Stimulated activated naive CD8-positive, alpha-beta T cell treated with anti-CD3 and anti-CD28 coated beads, Interleukin-15, amount 100 ng/mL, for 72 hours (primary cell): ENCODE measurements around the gene KRT6C.

Experiments
- ATAC-seq: fragments of 150-1000 bp; cut with Tn5 transposase; 2 replicates; pipeline ENCODE4 v1.10.0; 2021; ENCODE audit warnings: mild to moderate bottlenecking, moderate library complexity
- DNase-seq, 2 donors: peaks; one replicate each; pipeline ENCODE4 v3.0.0; 2021 to 2022
- H3K27ac Mint-ChIP-seq, 2 donors: one replicate each; pipeline ENCODE4 v1.8.0; 2022; ENCODE audit warnings: mild to moderate bottlenecking in 2 of 2, mixed read lengths in 2 of 2, moderate library complexity in 2 of 2
- H3K27me3 Mint-ChIP-seq: one replicate; pipeline ENCODE4 v1.8.0; 2022; ENCODE audit warnings: mixed read lengths
- H3K4me1 Mint-ChIP-seq: one replicate; pipeline ENCODE4 v1.8.0; 2022; ENCODE audit warnings: mild to moderate bottlenecking, mixed read lengths
- H3K4me3 Mint-ChIP-seq, 2 donors: one replicate each; pipeline ENCODE4 v1.8.0; 2022; ENCODE audit warnings: mild to moderate bottlenecking in 2 of 2, mixed read lengths in 2 of 2, moderate library complexity in 1 of 2
- H3K9me3 Mint-ChIP-seq, 2 donors: one replicate each; pipeline ENCODE4 v1.8.0; 2022; ENCODE audit warnings: mixed read lengths in 2 of 2

The KRT6C gene

DNA sequence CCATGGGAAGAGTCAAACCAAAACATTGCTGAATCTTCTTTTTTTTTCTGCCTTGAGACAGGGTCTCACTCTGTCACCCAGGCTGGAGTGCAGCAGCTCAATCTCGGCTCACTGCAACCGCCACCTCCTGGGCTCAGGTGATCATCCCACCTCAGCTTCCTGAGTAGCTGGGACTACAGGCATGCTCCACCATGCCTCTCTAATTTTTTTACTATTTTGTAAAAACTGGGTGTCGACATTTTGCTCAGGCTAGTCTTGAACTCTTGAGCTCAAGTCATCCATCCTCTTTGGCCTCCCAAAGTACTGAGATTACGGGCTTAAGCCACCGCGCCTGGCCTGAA lies 38.0 kb downstream of the KRT6C start:
- Mint-ChIP-seq H3K9me3 (no peaks in the 10 kb centered on the region), H3K27ac (no peak overlapping the region), H3K27me3 (peaks cover 30% of the 10 kb centered on the region), H3K4me1 (no peaks in the 10 kb centered on the region), H3K4me3 (no peak overlapping the region)
- no peak for ATAC-seq
- DNase-seq: no peak

DNA sequence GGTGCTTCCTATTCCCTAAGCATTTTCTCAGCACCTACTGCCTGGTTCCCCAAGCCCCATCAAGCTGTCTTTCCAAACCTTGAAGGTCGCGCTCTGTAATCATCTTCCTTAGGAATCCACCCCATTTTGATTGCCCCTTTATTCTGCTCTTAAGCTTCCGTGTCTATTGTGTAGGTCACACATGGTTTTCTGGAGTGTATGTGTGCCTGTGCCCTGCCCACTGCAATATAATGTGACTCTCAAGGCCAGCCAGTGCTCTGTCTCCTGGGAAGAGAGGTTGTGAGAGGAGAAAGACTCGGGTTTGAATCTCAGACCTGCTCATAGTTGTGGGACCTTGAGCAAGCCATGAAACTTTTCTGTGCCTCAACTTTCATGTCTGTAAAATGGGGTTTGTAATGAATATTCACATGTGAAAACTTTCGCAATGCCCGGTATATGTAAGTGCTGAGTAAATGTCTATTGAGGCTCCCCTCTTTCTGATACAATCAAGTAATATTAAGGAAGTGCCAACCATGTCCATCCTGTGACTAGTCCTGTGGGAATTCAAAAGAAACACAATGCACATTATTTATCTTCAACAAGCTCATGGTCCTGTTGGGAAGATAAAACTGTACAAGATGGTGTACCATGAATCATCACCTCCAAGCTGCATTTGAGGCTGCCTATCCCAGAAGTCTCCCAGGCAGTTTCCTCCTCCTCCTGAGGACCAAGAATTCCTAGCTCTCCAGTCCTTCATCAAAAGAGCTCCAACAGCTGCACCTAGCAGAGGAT lies 38.7 kb downstream of the KRT6C start:
- no peak overlapping the region for H3K4me3 Mint-ChIP-seq
- DNase-seq: no peak
- peaks cover 31% of the 10 kb centered on the region for H3K27me3 Mint-ChIP-seq
- H3K27ac Mint-ChIP-seq: no peak overlapping the region
- no peak for ATAC-seq
- H3K4me1 Mint-ChIP-seq: no peaks in the 10 kb centered on the region
- H3K9me3 Mint-ChIP-seq: no peaks in the 10 kb centered on the region

DNA sequence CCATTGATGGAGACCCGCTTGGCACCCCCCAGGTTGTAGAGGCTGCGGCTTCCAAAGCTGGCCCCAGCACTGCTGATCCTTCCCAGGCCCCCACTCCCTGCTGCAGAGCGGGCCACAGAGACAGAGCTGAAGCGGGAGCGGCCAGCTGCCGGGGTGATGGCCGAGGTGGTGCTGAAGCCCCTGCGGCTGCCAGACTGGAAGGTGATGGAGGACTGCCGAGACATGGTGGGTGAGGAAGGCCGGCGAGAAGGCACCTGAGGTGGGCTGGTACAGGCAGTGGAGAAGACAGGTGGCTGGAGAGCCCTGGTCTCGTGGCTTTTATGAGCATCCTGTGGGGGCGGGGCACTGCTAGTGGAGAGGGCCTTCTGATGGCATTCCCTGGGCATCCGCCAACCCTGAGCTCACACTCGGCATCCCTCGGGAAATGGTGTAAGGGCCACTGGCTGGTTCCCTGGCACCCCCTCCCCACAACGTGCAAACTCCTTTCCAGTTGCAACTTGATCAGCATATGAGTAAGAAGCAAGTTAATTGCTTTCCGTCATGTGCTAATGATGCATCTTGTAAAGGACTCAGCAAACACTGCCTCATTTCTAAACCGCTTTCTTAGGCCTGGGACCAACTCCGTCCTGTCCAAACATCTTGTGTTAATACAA lies 39.4 kb downstream of the KRT6C start, which contains the start of gene KRT75:
Gene KRT75, minus strand, starts transcription at position 291 of the 653 bp plus-strand sequence. Its CDS starts 67 bp downstream, at position 224.
- H3K27ac Mint-ChIP-seq: no peak within 1 kb of the TSS
- H3K4me1 Mint-ChIP-seq: no peaks in the 10 kb centered on the region
- H3K27me3 Mint-ChIP-seq: peaks cover 26% of the 10 kb centered on the region
- H3K4me3 Mint-ChIP-seq: no peak within 1 kb of the TSS
- ATAC-seq (no peak), DNase-seq (no peak)
- H3K9me3 Mint-ChIP-seq: no peaks in the 10 kb centered on the region

GRCh38 chr12:52433501-52434080 lies 40.0 kb downstream of the KRT6C start:
- Mint-ChIP-seq H3K9me3 (no peaks in the 10 kb centered on the region), H3K4me1 (no peaks in the 10 kb centered on the region), H3K27me3 (peaks cover 30% of the 10 kb centered on the region), H3K4me3 (no peak overlapping the region), H3K27ac (no peak overlapping the region)
- no peak for DNase-seq
- ATAC-seq: no peak

- H3K9me3 Mint-ChIP-seq: no peaks in the 10 kb centered on the region
- H3K27me3 Mint-ChIP-seq: peaks cover 33% of the 10 kb centered on the region
- no peak for DNase-seq
Measured at GRCh38 chr12:52432559-52433207, 40.9 kb downstream of the KRT6C start.

GRCh38 chr12:52428121-52428520 lies 45.5 kb downstream of the KRT6C start:
- DNase-seq (no peak), ATAC-seq (no peak)
- Mint-ChIP-seq H3K4me3 (no peak overlapping the region), H3K4me1 (no peaks in the 10 kb centered on the region), H3K27me3 (peaks cover 24% of the 10 kb centered on the region), H3K27ac (no peak overlapping the region), H3K9me3 (no peaks in the 10 kb centered on the region)

More at GRCh38 chr12:52432559-52433207, 40.9 kb downstream of the KRT6C start:
- Mint-ChIP-seq H3K27ac (no peak overlapping the region), H3K4me3 (no peak overlapping the region), H3K4me1 (no peaks in the 10 kb centered on the region)
- ATAC-seq: no peak

DNA sequence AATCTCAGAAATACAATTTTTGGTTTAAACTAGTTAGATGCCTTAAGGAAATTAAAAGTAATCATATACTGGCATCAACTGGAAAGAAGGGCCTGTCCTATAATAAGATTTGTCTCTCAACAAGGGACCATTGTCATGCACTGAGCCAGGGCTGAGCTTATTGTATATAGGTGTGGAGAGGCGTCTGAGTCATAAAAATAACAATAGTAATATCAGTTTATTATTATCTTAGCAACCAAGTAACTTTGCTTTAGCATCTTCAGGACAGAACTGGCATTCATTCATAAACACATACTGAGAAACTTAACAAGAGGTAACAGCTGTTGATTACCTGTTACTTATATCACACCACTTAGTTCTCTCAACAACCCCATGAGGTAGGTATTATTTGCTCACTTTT lies 46.5 kb downstream of the KRT6C start:
- H3K27me3 Mint-ChIP-seq: peaks cover 24% of the 10 kb centered on the region
- no peak overlapping the region for H3K27ac Mint-ChIP-seq

GRCh38 chr12:52426034-52426433 lies 47.6 kb downstream of the KRT6C start:
- Mint-ChIP-seq H3K27me3 (peaks cover 18% of the 10 kb centered on the region), H3K4me3 (no peak overlapping the region), H3K27ac (no peak overlapping the region), H3K9me3 (no peaks in the 10 kb centered on the region), H3K4me1 (no peaks in the 10 kb centered on the region)
- ATAC-seq: no peak
- no peak for DNase-seq

More for the DNA sequence above, 46.5 kb downstream of the KRT6C start:
- DNase-seq (no peak), ATAC-seq (no peak)
- H3K4me3 Mint-ChIP-seq: no peak overlapping the region
- H3K4me1 Mint-ChIP-seq: no peaks in the 10 kb centered on the region
- no peaks in the 10 kb centered on the region for H3K9me3 Mint-ChIP-seq

- H3K27ac Mint-ChIP-seq: no peak overlapping the region
- no peaks in the 10 kb centered on the region for H3K4me1 Mint-ChIP-seq
- H3K4me3 Mint-ChIP-seq: no peak overlapping the region
- H3K27me3 Mint-ChIP-seq: peaks cover 14% of the 10 kb centered on the region
- ATAC-seq (no peak), DNase-seq (no peak)
- H3K9me3 Mint-ChIP-seq: no peaks in the 10 kb centered on the region
Measured at GRCh38 chr12:52425466-52425865, 48.1 kb downstream of the KRT6C start.

DNA sequence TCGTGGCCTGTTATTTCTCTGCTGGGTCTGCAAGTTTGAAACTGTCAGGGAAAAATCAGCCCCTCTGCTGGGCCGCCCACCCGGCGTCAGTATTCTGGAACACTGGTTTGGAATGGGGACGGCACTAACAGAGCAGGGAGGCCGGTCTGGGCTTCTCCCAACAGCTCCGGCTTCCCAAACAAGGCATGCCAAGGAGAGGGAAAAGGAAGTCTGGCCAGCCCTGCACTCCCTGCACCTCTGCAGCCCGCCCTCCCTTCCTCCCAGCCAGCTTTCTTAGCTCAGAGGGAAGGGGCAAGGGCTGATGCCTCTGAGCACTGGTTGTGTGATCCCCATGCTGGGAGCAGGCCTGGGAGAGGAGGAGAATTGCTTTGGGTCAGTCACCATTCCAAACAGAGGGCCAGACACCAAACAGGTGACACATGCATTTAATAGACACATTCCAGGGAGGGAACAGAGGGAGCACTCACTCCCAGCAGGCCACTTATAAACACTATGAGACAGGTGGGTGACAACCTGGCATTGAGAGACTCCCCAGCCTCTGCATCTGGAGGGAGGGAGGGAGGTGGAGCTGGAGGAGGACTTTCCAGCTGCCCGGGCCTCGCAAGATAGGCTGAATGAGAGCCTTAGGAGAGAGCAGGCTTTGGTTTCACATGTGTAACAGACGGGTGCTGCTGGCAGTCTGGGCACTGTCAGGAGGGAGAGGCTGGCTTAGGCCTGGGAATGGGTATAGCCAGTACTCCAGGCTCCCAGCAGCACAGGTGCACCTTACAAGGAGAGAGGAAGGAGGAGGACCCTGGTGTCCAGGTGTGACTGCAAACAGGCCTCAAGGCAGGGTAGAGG lies 49.7 kb downstream of the KRT6C start:
- no peak for ATAC-seq
- peaks cover 14% of the 10 kb centered on the region for H3K27me3 Mint-ChIP-seq

GRCh38 chr12:52423035-52423434 lies 50.6 kb downstream of the KRT6C start:
- DNase-seq: no peak
- no peak for ATAC-seq
- peaks cover 10% of the 10 kb centered on the region for H3K4me1 Mint-ChIP-seq
- no peaks in the 10 kb centered on the region for H3K9me3 Mint-ChIP-seq
- H3K27ac Mint-ChIP-seq: no peak overlapping the region
- H3K27me3 Mint-ChIP-seq: peaks cover 7% of the 10 kb centered on the region
- H3K4me3 Mint-ChIP-seq: no peak overlapping the region

More for the DNA sequence above, 49.7 kb downstream of the KRT6C start:
- DNase-seq: no peak
- no peak overlapping the region for H3K27ac Mint-ChIP-seq
- peaks cover 10% of the 10 kb centered on the region for H3K4me1 Mint-ChIP-seq
- no peak overlapping the region for H3K4me3 Mint-ChIP-seq
- H3K9me3 Mint-ChIP-seq: no peaks in the 10 kb centered on the region

- Mint-ChIP-seq H3K27me3 (peaks cover 14% of the 10 kb centered on the region), H3K4me3 (no peak overlapping the region), H3K27ac (peak overlapping the region in 1 of 2 donors; percentile 35), H3K9me3 (no peaks in the 10 kb centered on the region), H3K4me1 (peaks cover 10% of the 10 kb centered on the region)
- no peak for ATAC-seq
- no peak for DNase-seq
Measured at GRCh38 chr12:52419656-52420055, 53.9 kb downstream of the KRT6C start.

DNA sequence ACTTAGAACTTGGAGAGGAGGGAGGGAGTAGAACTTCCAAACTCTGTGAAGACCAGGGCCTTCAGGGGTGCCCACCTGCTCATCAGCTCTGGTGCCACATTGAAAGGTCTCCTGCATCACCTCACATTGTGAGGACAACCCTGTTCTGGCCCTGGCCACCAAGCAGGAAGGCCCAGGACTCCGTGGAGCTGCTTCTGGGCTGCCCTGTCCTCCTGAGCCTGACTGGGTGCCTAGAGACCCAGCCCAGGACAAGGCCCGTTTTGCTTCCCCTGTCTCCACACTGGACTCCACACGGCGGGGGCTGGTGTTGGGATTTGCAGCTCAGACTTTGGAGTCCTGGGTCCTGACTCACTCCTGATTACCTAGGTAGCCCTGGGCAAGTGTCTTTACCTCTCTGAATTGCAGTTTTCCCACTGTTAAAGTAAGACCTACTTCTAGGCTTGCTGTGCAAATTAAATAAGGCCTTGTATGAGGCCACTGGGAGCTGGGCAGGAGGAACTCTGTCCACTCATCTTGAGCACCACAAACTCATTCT lies 55.0 kb downstream of the KRT6C start:
- ATAC-seq (no peak), DNase-seq (no peak)
- Mint-ChIP-seq H3K27me3 (peaks cover 14% of the 10 kb centered on the region), H3K4me1 (peaks cover 10% of the 10 kb centered on the region), H3K27ac (no peak overlapping the region), H3K9me3 (no peaks in the 10 kb centered on the region), H3K4me3 (no peak overlapping the region)
